ENCODE measurements around the gene CLCN4.

DNA sequence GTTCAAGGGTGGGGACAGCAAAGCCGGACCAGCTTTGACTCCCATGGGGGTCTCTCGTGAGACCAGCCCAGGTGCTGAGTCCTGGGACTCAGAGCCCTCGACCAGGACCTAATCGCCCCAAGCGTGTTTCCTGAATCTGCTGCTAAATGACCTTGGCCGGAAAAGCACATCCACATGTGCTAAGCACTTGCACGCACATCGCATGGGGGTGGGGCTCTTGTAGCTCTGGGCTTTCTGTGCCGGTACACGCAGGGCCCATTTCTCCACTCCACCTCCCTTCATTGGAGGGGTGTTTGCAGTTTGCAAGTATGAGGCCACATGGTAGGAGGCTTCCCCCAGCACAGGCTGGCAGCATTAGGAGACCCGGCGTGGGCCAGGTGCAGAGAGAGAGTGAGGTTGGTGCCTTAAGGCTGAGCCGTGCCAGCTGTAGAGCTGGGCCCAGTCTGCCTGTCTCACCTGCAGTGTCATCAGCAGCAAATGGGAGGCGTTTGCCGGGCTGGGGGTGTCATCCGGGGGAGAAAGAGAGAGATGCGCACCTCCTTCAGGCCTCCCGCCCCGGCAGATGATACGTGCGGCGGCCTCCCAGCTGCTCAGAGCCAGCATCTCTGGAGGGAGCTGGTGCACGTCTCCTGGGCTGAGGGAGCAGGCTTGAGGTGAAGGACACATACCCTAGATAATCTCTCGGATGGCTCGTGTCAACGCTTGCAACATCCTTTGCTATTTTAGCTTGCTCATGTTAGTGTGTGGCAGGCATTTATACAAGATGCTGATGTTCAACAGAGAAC lies 45.2 kb upstream of the CLCN4 start:
- TF ChIP-seq, protein P1, sequence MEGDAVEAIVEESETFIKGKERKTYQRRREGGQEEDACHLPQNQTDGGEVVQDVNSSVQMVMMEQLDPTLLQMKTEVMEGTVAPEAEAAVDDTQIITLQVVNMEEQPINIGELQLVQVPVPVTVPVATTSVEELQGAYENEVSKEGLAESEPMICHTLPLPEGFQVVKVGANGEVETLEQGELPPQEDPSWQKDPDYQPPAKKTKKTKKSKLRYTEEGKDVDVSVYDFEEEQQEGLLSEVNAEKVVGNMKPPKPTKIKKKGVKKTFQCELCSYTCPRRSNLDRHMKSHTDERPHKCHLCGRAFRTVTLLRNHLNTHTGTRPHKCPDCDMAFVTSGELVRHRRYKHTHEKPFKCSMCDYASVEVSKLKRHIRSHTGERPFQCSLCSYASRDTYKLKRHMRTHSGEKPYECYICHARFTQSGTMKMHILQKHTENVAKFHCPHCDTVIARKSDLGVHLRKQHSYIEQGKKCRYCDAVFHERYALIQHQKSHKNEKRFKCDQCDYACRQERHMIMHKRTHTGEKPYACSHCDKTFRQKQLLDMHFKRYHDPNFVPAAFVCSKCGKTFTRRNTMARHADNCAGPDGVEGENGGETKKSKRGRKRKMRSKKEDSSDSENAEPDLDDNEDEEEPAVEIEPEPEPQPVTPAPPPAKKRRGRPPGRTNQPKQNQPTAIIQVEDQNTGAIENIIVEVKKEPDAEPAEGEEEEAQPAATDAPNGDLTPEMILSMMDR (IDR thresholded peaks at IDR 0.05; ENCODE audit: low read length) = no peak
- no peak for TF ChIP-seq EZH2 (IDR thresholded peaks at IDR 0.05; ENCODE audit: borderline replicate concordance, low read length)

Data from OCI-LY1 (cell line).